EH (cell line): ENCODE results near the gene ARL13B.
A peak's percentile ranks its signal among the peaks of the same experiment; 100 is the strongest.

ENCODE experiments used
- DNase-seq: peaks from one replicate; pipeline ENCODE4 v3.0.0-alpha.2; 2015; ENCODE audit warnings: low read depth

ARL13B gene

DNA sequence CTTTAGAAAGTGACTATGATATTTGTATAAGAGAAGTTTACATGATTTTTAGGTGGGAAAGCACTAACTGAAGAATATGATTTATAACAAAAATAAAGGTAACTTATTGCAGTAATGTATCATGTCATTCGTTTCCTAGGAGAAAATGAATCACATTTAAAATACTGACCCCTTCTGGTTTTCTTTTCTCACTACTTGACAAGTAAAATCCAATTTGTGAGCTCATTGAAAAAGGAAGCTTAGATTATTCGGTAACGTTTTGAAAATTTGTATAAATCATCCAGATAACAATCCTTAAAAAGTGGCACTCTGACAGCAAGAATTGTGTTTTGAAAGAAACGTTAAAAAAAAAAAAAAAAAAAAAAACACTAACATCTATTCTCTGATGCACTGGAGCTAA is 121.9 kb downstream of the ARL13B start:
- peak; percentile 5 for DNase-seq
